Mesangial cell (primary cell): ENCODE data around the gene CXCL9. TPM values are rescaled to one million over a fixed set of nuclear protein-coding genes. Genes with fewer than 3 reads are reported as not detected.

Experiments
- total RNA-seq: library from RNA; depleted of rRNA; stranded (reverse); fragments of >200 nt; gene quantifications from 2 replicates; pipeline ENCODE4 v1.2.3, GENCODE V29; 2015

Gene CXCL9
- total RNA-seq, result not detected in 2 replicates

GRCh38 chr4:76007089-76007862 is at the start of gene CXCL9:
CXCL9 (minus strand) TSS chr4:76007509; CDS start chr4:76007449, 60 bp downstream.

GRCh38 chr4:76035799-76036380 is 28.6 kb upstream of the CXCL9 start, which contains the start of gene CXCL11:
CXCL11 (minus strand) TSS chr4:76036070; CDS start chr4:76035987, 83 bp downstream.

GRCh38 chr4:76023389-76023788 is 16.1 kb upstream of the CXCL9 start, which contains the start of gene CXCL10:
CXCL10 (minus strand) TSS chr4:76023497; CDS start chr4:76023431, 66 bp downstream.

Other genes starting within 250 kb of the CXCL9 start
- gene PPEF2, start 105.1 kb downstream of the CXCL9 start, total RNA-seq, result 0.13 TPM in 1 of 2 replicates, not detected in the other
- gene NAAA, start 66.5 kb downstream of the CXCL9 start, total RNA-seq, result 21.6 and 39.8 TPM in 2 replicates
- 16.6 and 17.9 TPM in 2 replicates for gene SDAD1, start 16.6 kb downstream of the CXCL9 start, total RNA-seq
- gene CXCL10, start 16.0 kb upstream of the CXCL9 start, total RNA-seq, result not detected in 2 replicates
- gene CXCL11, start 28.6 kb upstream of the CXCL9 start, total RNA-seq, result not detected in 2 replicates
- not detected in 2 replicates for gene ART3, start 67.2 kb upstream of the CXCL9 start, total RNA-seq
- gene NUP54, start 140.9 kb upstream of the CXCL9 start, total RNA-seq, result 28.6 and 45.5 TPM in 2 replicates
- gene SCARB2, start 206.3 kb upstream of the CXCL9 start, total RNA-seq, result 64.2 and 115 TPM in 2 replicates
- 0.51 and 3.3 TPM in 2 replicates for gene FAM47E, start 244.2 kb upstream of the CXCL9 start, total RNA-seq